ENCODE results near the gene ATP6V1G1. TPM values are rescaled to one million over a fixed set of nuclear protein-coding genes. Genes with fewer than 3 reads are reported as not detected.

Gene ATP6V1G1
- total RNA-seq, 1 experiment from 2014 or later, result 119 TPM

DNA sequence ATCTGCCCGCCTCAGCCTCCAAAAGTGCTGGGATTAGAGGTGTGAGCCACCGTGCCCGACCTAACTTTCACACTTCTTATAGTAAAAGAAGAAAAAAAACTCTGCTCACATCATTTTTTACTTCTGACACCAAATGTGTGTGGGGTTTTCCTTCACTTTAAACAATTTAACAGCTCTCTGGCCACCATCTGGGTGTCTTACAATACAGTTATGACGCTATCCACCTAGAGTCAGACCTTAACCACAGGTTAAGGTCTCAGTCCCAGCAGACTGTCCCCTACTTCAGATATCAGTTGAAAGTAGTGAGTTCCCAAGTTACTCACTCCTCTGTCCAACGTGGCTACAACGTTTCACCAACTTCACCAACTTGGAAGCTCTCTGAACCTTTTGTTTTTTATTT, 15.4 kb upstream of the ATP6V1G1 start:
- WGBS (ENCODE audit: extremely low coverage, insufficient read length, low lambda C conversion rate), result no CpG with 5 or more reads among the region's 6 CpGs
- H3K9me3 Mint-ChIP-seq, result no peaks in the 10 kb centered on the region
- Histone ChIP-seq H3K27ac (ENCODE audit: insufficient read length, low read depth, low read length) (no peak overlapping the region), H2BK5ac (ENCODE audit: insufficient read length, low read length) (no peak overlapping the region), H3T11ph (ENCODE audit: low read length) (no peak overlapping the region), H3K23ac (ENCODE audit: insufficient read length, low read depth, low read length) (no peak overlapping the region), H3K9ac (ENCODE audit: extremely low read depth, insufficient read length, low read length) (no peak overlapping the region), H4K8ac (replicated peaks; ENCODE audit: insufficient read length, low read depth, low read length) (no peak overlapping the region), H3K18ac (ENCODE audit: insufficient read length, low read depth, low read length) (no peak overlapping the region), H3K27me3 (ENCODE audit: insufficient read depth, low read length) (no peaks in the 10 kb centered on the region), H2AK5ac (ENCODE audit: insufficient read length, low read length) (no peak overlapping the region), H3K4ac (ENCODE audit: low read depth, low read length) (no peak overlapping the region), H3K79me1 (ENCODE audit: insufficient read depth, low read depth, low read length, poor library complexity, severe bottlenecking) (no peaks in the 10 kb centered on the region), H3K9me3 (ENCODE audit: control insufficient read depth, low read depth, low read length) (no peaks in the 10 kb centered on the region), H4K5ac (ENCODE audit: insufficient read length, low read depth, low read length) (no peak overlapping the region), H3K4me1 (ENCODE audit: insufficient read depth, low read length) (no peaks in the 10 kb centered on the region), H4K20me1 (ENCODE audit: control insufficient read depth, insufficient read depth, insufficient read length) (no peaks in the 10 kb centered on the region), H2BK12ac (ENCODE audit: insufficient read length, low read depth, low read length) (no peak overlapping the region), H2BK15ac (ENCODE audit: low read depth, low read length) (no peak overlapping the region), H4K91ac (ENCODE audit: insufficient read length, low read depth, low read length) (no peak overlapping the region), H2BK120ac (ENCODE audit: low read depth, low read length, poor library complexity, severe bottlenecking) (no peak overlapping the region), H2BK20ac (ENCODE audit: low read depth, low read length, poor library complexity, severe bottlenecking) (no peak overlapping the region), H3K79me2 (ENCODE audit: insufficient read depth, low read length) (no peaks in the 10 kb centered on the region), H3K56ac (ENCODE audit: insufficient read length, low read depth, low read length) (no peak overlapping the region), H3K4me2 (ENCODE audit: insufficient read depth, insufficient read length, low read length) (no peak overlapping the region), H3K14ac (ENCODE audit: insufficient read depth, low read length) (no peak overlapping the region), H2AFZ (ENCODE audit: low read length) (no peak overlapping the region), H3K23me2 (ENCODE audit: insufficient read length, low read depth, low read length, poor library complexity, severe bottlenecking) (no peaks in the 10 kb centered on the region)
- H3K4me1 Mint-ChIP-seq, result 0 out of 4 replicates have a peak, but pooled peaks cover 0 to 4% of the 10 kb centered on the region in 2 experiments
- no peak for DNase-seq
- no peak overlapping the region for H3K27ac Mint-ChIP-seq
- TF ChIP-seq, protein P1, sequence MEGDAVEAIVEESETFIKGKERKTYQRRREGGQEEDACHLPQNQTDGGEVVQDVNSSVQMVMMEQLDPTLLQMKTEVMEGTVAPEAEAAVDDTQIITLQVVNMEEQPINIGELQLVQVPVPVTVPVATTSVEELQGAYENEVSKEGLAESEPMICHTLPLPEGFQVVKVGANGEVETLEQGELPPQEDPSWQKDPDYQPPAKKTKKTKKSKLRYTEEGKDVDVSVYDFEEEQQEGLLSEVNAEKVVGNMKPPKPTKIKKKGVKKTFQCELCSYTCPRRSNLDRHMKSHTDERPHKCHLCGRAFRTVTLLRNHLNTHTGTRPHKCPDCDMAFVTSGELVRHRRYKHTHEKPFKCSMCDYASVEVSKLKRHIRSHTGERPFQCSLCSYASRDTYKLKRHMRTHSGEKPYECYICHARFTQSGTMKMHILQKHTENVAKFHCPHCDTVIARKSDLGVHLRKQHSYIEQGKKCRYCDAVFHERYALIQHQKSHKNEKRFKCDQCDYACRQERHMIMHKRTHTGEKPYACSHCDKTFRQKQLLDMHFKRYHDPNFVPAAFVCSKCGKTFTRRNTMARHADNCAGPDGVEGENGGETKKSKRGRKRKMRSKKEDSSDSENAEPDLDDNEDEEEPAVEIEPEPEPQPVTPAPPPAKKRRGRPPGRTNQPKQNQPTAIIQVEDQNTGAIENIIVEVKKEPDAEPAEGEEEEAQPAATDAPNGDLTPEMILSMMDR (conservative IDR thresholded peaks at IDR 0.05), result no peak
- H3K36me3 Mint-ChIP-seq (ENCODE audit: insufficient read depth in 1 of 3, low read depth in 3 of 3), result no peaks in the 10 kb centered on the region
- peaks cover 2% of the 10 kb centered on the region; the same call in 1 of the 2 replicates for H3K27me3 Mint-ChIP-seq (ENCODE audit: low read depth)
- H3K4me3 Mint-ChIP-seq, result no peak overlapping the region
